Effector CD8-positive, alpha-beta T cell (primary cell): ENCODE measurements around the gene DES.
A peak's percentile ranks its signal among the peaks of the same experiment; 100 is the strongest.

Experiments
- DNase-seq: peaks from one replicate; lab custom pipeline; 2025; lab: John Stamatoyannopoulos, UW

Gene DES

GRCh38 chr2:219438453-219438852 is 20.3 kb downstream of the DES start:
- DNase-seq = no peak

- no peak for DNase-seq
Observed at GRCh38 chr2:219439506-219439905, 21.3 kb downstream of the DES start.

- no peak for DNase-seq
Observed at GRCh38 chr2:219440388-219441256, 22.4 kb downstream of the DES start.

GRCh38 chr2:219441451-219442255 is 23.5 kb downstream of the DES start:
- peak; percentile 55 for DNase-seq

GRCh38 chr2:219442256-219443015 is 24.3 kb downstream of the DES start:
- DNase-seq = no peak

GRCh38 chr2:219443016-219443696 is 25.0 kb downstream of the DES start:
- no peak for DNase-seq

- DNase-seq = no peak
Observed at GRCh38 chr2:219443697-219444023, 25.5 kb downstream of the DES start.

GRCh38 chr2:219444566-219445091 is 26.5 kb downstream of the DES start:
- no peak for DNase-seq

- no peak for DNase-seq
Observed at GRCh38 chr2:219445220-219445640, 27.1 kb downstream of the DES start.

- no peak for DNase-seq
Observed at GRCh38 chr2:219446101-219446504, 27.9 kb downstream of the DES start.

- DNase-seq = no peak
Observed at GRCh38 chr2:219446689-219447088, 28.5 kb downstream of the DES start.

- DNase-seq = no peak
Observed at GRCh38 chr2:219447242-219448098, 29.3 kb downstream of the DES start.

GRCh38 chr2:219448099-219448775 is 30.1 kb downstream of the DES start:
- DNase-seq = no peak

- peak; percentile 9 for DNase-seq
Observed at GRCh38 chr2:219448776-219449341, 30.7 kb downstream of the DES start.

- no peak for DNase-seq
Observed at GRCh38 chr2:219449609-219450008, 31.4 kb downstream of the DES start.

- no peak for DNase-seq
Observed at GRCh38 chr2:219451661-219452360, 33.6 kb downstream of the DES start.

- DNase-seq = no peak
Observed at GRCh38 chr2:219452361-219453317, 34.5 kb downstream of the DES start.
